T-helper 1 cell treated with Interleukin-12 subunit alpha and Interleukin-12 subunit beta and Interleukin-4 antibody, amounts not matched to agents 30 ng/mL and 1 ng/mL, for 36 hours (primary cell): ENCODE data around the gene INO80D. TPM values are rescaled to one million over a fixed set of nuclear protein-coding genes. Genes with fewer than 3 reads are reported as not detected.
"Not testable (repeated sequence)": the region's sequence is repeated elsewhere in the genome, so short reads cannot be mapped to it uniquely, and the experiment has no call there.

ENCODE experiments used
- intact Hi-C: fragments of 100-400 bp; cut with micrococcal nuclease; formaldehyde crosslinking; loops from one replicate; pipeline ENCODE4 v1.15.1; 2024
- total RNA-seq: library from RNA; stranded (reverse); gene quantifications from 2 replicates; pipeline ENCODE4 v1.2.3, GENCODE V29; 2022

Gene INO80D
- total RNA-seq, 1 donor from 2014 or later: 34.1 TPM

GRCh38 chr2:206084870-206085741, 868 bp downstream of the INO80D start:
- intact Hi-C loops: loop anchor here (5.0 to 10.0 kb wide), 7 partner anchors 78 to 1978 kb away; partner anchors contain the start of genes ADAM23, CCNYL1 and METTL21A

DNA sequence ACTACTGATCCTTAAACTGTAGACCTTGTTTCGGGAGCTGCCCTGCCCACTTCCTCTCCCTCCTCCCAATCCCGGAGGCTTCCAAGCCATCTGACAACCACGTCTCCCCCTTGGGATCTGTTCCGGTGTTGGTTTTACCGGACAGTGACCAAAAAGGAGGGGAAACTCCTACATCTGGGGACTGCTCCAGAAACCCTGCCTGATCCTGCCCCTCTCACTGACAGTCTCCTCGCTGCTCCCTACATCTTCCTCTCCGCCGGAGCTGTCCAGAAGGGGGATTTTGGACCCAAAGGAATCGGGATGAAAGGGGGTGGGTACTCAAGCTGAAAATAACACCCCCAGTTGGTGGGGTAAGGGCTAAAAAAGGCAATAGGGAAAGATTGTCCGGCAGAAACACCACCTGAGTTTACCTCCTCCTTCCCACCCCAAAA, 1.5 kb downstream of the INO80D start:
- intact Hi-C loops: loop anchor here (5.0 to 10.0 kb wide), 3 partner anchors 77 to 1540 kb away; partner anchors contain the start of gene METTL21A

DNA sequence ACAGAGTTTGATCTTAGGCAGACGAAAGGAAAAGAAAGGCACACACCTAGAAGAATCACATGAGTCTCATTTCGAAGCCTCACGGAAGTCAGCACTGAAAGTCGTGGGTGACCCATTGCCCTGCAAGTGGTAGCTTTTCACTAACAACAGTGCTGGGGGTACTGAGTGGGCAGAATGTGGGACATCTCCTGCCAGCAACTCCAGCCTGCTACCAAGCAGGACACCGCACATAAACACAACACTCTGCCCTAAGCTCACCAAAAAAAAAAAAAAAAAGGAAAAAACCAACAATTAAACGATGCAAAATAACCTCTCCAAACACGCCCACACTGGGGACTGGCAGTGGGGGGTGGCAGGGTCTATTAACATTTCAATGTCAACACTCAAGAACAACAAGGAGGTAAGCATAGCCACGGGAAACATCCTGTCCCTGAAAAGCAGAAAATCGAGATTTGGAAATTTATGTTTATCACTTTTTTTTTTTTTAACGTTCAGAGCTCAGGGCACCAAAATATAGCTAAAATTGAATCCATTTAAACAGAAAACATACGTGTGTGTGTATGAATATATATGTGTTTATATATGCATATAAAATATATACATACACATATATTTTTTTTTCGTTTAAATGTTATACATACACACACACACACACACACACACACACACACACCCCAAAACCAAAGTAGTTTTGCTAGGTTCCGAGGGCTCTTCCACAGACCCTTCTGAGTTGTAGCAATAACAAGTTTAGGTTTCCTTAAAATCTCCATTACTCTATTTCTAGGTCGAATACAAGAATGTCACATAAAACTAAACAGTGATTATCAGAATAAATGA, 2.2 kb downstream of the INO80D start:
- intact Hi-C loops: loop anchor here (5.0 to 10.0 kb wide), 3 partner anchors 77 to 1541 kb away; partner anchors contain the start of gene METTL21A

DNA sequence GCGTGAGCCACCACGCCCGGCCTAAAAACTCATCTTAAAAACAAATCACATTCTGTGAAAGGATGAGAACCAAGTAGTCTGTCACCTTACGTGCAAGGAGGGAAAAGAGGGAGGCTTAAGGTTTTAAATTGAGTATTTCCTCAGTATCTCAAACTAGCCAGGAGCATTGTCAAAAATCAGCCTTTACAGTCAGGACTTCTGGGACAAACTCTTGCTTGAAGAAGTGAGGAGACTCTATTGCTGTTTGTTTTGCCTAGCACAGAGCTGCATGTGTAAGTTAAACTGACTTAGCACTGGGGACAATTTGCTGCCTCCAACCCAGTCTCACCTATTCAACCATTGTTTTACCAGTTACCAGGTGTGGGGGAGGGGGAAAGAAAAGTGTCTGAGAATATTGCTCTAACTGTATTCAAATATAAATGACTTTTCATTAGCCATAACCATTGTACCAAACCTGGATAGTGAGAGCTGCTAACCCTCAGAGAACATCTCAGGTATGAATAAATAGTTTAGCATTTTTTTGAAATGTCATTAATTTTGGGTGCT, 3.6 kb downstream of the INO80D start:
- intact Hi-C loops: loop anchor here (5.0 to 10.0 kb wide), 3 partner anchors 75 to 1542 kb away; partner anchors contain the start of gene METTL21A

DNA sequence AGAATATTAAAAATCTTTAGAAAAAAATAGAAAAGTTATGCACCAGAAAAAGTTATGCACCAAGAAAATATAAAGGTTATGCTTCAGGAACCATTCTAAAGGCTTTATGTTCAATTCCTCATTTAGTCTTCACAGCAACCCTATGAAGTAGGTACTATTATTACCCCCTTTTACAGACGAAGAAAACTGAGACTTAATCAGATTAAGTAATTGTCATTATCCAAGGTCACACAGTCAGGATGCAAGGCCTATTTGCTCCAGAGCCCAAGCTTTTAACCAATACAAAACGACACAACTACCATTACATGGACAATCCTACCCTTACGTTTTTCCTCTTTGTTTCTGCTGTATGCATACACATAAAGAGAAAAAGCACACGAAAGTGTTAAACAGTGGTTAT, 5.0 kb downstream of the INO80D start:
- intact Hi-C loops: loop anchor here (5.0 to 10.0 kb wide), 3 partner anchors 74 to 1544 kb away; partner anchors contain the start of gene METTL21A

- intact Hi-C loops: loop anchor here (5.0 to 10.0 kb wide), 3 partner anchors 73 to 1545 kb away; partner anchors contain the start of gene METTL21A
These were observed 6.1 kb downstream of the INO80D start for GRCh38 chr2:206079699-206080465.

- intact Hi-C loops: not testable (repeated sequence)
These were observed 8.1 kb downstream of the INO80D start for GRCh38 chr2:206077879-206078278.

- intact Hi-C loops: no loop called here
These were observed 10.9 kb downstream of the INO80D start for GRCh38 chr2:206075113-206075512.

DNA sequence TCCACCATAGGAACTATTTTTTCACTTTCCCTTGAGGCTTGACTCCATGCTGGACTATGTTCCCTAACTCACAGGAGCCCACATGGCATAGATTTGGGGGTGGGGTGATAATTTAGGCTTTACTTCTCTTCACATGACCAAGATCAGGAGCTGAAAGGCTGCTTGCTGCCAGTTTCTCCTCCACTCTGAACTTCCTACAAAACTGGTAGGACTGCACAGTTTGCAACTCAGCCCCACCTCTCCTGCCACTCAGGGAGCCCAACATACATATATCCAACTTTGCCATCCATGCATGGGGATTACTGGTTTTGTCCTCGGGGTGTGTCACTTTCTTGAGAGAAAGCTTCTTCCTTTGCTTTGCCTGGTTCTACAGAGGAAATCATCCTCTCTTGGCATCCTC, 14.2 kb downstream of the INO80D start:
- intact Hi-C loops: no loop called here

DNA sequence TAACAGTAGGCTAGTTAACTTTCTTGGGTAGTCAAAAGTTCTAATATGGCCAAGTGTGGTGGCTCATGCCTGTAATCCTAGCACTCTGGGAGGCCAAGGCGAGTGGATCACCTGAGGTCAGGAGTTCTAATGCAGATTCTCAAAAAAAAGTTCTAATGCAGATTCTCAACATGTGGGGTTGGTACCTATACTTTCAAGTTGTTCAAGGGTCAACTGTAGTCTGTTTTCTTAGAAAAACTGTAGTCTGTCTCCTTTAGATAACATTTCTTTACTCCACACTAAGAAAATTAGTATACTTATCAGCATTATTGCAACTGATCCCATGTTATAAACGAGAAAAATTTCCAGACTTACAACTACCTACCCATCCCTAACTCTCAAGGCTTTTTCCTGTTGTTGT, 16.6 kb downstream of the INO80D start:
- intact Hi-C loops: no loop called here

- intact Hi-C loops: no loop called here
These were observed 17.8 kb downstream of the INO80D start for GRCh38 chr2:206068207-206068606.

DNA sequence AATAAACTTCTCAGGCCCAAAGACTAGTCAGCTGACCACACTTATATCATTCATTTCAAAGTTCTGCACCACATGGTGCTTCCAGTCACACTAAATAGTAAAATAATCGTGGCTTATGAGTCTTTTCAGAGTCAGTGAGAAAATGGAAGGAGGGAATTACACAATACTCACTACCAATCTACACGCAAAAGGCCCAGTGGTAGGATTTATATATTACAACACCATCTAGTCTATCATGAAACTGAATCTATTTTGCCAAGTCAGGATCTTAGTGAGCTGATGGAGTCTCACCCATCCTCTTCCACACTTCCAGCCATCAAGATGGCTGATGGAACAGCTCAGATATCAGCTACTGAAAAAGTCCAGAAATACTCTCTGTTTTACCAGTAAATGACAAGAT, 21.9 kb downstream of the INO80D start:
- intact Hi-C loops: no loop called here

- intact Hi-C loops: no loop called here
These were observed 22.3 kb downstream of the INO80D start for GRCh38 chr2:206063635-206064034.

GRCh38 chr2:206062724-206063123, 23.2 kb downstream of the INO80D start:
- intact Hi-C loops: no loop called here

DNA sequence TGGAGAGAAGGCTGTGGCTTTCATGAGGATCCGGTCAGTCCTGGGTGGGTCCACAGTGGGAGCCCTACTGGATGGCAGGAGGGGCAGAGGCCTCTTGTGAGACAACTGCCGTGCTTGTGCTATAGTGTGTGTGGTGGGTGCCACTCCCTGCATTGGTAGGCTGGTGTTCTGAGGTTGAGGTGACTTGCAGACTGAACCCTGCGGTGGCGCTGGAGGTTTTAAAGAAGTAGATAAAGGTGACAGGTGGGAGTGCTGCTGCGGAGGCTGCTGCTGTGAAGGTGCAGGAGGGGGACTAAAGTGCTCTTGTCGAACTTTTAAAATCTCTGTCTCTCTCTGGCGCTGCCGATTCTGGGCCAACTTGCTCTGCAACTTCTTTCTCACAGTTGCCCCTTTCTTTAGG, 29.7 kb downstream of the INO80D start:
- intact Hi-C loops: no loop called here

- intact Hi-C loops: no loop called here
These were observed 31.0 kb downstream of the INO80D start for GRCh38 chr2:206054952-206055351.

DNA sequence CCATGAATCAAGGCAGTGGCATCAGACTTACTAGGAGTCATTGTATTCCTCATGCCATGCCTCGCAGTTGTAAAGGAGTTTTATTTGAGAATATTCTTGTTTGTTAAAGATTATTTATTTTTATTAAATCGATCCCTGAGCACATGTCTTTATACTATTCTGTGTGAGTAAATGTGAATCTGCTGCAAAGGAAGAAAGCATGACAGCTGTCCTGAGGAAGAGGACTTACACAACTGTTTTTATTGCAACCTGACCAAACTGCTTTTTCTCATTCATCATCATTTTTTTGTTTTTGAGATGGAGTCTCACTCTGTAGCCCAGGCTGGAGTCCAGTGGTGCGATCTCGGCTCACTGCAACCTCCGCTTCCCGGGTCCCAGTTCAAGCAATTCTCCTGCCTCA, 34.1 kb downstream of the INO80D start:
- intact Hi-C loops: no loop called here

DNA sequence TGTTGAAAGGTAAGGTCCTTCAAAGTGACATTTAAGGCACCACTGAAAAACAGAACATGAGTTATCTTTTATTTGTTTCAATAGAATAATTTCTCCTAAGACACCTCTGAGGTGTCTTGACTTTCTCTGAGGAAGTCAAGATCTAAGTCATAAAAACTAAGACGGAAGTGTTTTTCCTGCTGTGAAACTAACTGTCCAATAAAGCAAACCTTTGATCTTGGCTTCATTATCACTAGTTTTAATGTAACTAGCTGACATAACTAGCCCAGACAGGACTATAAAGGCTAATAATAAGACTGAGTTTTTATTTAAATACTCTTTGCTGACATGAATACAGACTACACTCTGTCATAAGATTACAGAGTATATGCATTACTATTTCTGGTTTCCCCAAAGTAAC, 36.6 kb downstream of the INO80D start:
- intact Hi-C loops: no loop called here

DNA sequence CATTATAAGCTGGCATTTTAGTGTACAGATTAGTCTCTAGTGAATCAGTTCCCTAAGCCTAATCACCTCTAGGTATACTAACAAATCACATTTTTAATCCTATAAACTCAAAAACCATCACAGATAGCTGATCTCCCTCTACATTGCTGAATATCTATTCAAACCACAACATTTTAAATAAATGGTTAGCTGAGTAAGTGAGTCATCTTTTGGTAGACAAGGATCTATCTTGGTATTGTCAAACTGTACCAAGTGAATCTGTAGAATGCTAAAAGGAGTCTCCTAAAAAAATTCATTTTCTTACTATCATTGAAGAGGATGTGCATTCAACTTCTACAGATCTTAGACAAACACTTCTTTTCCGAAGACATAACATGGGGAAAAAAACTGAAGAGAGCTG, 40.7 kb downstream of the INO80D start:
- intact Hi-C loops: no loop called here

DNA sequence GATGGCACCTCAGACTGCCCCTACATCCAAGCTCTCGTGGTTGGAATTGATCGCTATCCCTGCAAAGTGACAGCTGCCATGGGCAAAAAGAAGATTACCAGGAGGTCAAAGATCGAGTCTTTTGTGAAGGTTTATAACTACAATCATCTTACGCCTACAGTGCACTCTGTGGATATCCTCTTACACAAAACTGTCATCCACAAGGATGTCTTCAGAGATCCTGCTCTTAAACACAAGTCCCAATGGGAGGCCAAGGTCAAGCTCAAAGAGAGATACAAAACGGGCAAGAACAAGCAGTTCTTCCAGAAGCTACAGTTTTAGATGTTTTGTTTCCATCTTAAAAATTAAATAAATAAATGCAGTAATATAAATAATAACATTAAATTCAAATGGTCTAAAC, 45.4 kb downstream of the INO80D start:
- intact Hi-C loops: no loop called here

DNA sequence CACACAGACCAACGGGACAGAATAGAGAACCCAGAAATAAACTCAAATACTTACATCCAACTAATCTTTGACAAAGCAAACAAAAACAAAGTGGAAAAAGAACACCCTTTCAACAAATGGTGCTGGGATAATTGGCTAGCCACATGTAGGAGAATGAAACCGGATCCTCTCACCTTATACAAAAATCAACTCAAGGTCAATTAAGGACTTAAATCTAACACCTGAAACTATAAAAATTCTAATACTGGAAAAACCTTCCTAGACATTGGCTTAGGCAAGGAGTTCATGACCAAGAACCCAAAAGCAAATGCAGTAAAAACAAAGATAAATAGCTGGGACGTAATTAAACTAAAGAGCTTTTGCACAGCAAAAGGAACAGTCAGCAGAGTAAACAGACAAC, 50.6 kb downstream of the INO80D start:
- intact Hi-C loops: not testable (repeated sequence)
